Measurements from ENCODE around the gene COPE.

The COPE gene

DNA sequence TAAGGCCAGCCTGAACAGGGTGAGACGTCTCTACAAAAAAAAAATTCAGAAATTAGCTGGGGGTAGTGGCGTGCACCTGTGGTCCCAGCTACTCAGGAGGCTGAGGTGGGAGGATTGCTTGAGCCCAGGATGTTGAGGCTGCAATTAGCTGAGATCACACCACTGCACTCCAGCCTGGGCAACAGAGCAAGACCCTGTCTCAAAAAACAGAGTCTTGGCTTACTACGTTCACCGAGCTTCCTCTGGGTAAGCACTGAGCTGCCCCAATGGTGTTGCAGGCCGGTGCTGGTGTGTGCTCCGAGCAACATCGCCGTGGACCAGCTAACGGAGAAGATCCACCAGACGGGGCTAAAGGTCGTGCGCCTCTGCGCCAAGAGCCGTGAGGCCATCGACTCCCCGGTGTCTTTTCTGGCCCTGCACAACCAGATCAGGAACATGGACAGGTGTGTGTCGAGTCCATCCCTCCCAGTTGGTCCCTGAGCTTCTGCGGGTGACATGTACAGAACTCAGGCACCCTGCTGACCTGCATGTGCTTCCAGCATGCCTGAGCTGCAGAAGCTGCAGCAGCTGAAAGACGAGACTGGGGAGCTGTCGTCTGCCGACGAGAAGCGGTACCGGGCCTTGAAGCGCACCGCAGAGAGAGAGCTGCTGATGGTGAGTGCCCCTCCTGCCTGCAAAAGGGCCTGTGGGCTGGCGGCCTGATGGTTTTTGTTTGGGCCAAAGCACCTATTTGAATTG, 63.4 kb downstream of the COPE start:
- Histone ChIP-seq H3K9ac (ENCODE audit: low read depth, low read length) (no peak overlapping the region), H3K4me1 (ENCODE audit: insufficient read depth, low read length) (no peaks in the 10 kb centered on the region; the same call in 1 of the 2 replicates), H3K36me3 (ENCODE audit: insufficient read depth, low read length) (peaks cover 36% of the 10 kb centered on the region), H3K9me3 (ENCODE audit: control insufficient read depth, insufficient read depth, low read length) (no peaks in the 10 kb centered on the region)

DNA sequence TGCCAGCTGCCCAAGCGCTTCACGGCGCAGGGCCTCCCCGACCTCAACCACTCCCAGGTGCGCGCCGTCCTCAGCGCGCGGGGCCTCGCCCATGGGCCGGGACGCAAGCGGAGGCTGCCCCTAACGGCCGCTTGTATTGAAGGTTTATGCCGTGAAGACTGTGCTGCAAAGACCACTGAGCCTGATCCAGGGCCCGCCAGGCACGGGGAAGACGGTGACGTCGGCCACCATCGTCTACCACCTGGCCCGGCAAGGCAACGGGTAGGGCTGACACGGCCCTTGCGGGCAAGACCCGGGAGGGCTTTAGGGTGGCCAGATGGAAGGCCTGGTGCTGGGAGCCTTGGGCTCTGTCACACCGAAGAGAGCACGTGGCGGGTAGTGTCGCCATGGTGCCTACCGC, 64.2 kb downstream of the COPE start:
- Histone ChIP-seq H3K9me3 (ENCODE audit: control insufficient read depth, insufficient read depth, low read length) (no peaks in the 10 kb centered on the region), H3K4me1 (ENCODE audit: insufficient read depth, low read length) (no peaks in the 10 kb centered on the region; the same call in 1 of the 2 replicates), H3K9ac (ENCODE audit: low read depth, low read length) (no peak overlapping the region), H3K36me3 (ENCODE audit: insufficient read depth, low read length) (peaks cover 30% of the 10 kb centered on the region)

DNA sequence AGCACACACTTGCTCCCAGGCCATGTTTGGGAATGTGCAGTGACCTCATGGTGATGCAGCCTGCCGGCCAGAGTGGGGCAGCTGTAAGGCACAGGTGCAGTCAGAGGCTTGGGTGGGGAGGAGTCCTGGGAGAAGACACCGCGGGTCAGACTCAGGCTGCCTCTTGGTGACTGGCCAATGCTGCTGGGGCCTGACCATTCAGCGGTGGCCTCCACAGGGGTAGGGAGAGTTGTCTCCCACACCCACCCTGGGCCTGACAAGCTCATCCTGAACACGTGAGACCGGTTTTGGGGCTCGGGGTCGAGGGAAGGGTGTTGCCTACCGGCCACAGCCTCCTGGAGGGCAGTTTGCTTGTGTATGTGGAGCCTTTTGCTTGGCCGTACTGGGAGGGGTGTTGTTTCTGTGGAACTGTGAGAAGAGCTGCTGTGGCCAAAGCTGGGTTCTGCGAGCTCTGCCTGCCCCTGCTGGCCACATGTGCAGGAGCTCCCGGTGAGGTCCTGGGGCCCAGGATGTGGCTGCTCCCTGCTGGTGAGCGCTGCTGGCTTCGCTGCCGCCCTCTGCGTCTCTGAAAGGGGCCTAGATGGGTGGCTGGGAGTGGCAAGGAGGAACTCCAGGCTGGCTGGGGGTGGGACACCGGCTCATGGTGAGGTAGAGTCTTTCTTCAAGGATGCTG, 65.3 kb downstream of the COPE start:
- H3K9me3 ChIP-seq (ENCODE audit: control insufficient read depth, insufficient read depth, low read length): no peaks in the 10 kb centered on the region
- no peaks in the 10 kb centered on the region; the same call in 1 of the 2 replicates for H3K4me1 ChIP-seq (ENCODE audit: insufficient read depth, low read length)
- H3K9ac ChIP-seq (ENCODE audit: low read depth, low read length): no peak overlapping the region
- H3K36me3 ChIP-seq (ENCODE audit: insufficient read depth, low read length): peaks cover 32% of the 10 kb centered on the region

DNA sequence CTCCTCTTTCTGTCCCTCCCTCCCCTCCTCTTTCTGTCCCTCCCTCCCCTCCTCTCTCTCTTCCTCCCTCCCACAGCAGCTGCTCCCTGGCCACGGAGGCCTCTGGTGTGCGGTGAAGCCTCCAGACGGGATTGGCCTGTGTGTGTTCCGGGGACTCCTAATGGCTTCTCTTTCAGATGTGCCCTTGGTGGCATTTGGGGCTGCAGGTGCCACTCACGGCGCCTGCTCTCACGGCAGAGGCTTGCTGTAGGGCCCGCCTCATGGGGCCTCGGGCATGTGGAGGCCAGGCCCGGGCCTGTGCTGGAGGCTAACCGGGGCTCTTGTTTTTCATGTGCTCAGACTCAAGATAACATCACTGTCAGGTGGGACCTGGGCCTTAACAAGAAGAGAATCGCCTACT, 66.5 kb downstream of the COPE start:
- H3K4me1 ChIP-seq (ENCODE audit: insufficient read depth, low read length): no peaks in the 10 kb centered on the region; the same call in 1 of the 2 replicates
- H3K9me3 ChIP-seq (ENCODE audit: control insufficient read depth, insufficient read depth, low read length): no peaks in the 10 kb centered on the region
- H3K9ac ChIP-seq (ENCODE audit: low read depth, low read length): no peak overlapping the region
- H3K36me3 ChIP-seq (ENCODE audit: insufficient read depth, low read length): peaks cover 33% of the 10 kb centered on the region

DNA sequence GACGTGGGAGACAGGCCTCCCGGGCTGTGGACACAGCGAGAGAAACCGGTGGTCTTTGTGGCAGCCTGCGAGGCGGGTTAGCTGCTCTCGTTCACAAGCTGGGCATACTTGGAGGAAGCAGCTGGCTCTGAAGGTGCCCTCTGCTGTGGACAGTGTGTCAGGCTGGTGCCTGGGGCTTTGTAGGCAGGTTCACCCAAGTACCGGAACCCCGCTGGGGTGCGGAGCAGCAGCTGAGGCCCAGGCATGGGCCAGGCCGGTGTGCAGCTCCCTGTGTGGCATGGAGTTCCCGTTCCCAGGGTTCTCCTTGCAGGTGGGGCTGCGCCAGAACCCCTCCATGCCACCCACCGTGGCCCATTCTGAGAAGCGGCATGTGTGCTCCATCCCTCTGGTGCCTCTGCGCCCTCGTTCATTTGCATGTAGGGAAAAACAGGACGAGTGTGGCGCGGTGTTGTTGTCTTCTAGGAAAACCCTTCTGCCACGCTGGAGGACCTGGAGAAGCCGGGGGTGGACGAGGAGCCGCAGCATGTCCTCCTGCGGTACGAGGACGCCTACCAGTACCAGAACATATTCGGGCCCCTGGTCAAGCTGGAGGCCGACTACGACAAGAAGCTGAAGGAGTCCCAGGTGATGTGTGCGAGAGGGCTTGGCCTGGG, 67.4 kb downstream of the COPE start:
- no peaks in the 10 kb centered on the region for H3K9me3 ChIP-seq (ENCODE audit: control insufficient read depth, insufficient read depth, low read length)
- H3K4me1 ChIP-seq (ENCODE audit: insufficient read depth, low read length): no peaks in the 10 kb centered on the region; the same call in 1 of the 2 replicates
- H3K36me3 ChIP-seq (ENCODE audit: insufficient read depth, low read length): peaks cover 26% of the 10 kb centered on the region
- H3K9ac ChIP-seq (ENCODE audit: low read depth, low read length): no peak overlapping the region

DNA sequence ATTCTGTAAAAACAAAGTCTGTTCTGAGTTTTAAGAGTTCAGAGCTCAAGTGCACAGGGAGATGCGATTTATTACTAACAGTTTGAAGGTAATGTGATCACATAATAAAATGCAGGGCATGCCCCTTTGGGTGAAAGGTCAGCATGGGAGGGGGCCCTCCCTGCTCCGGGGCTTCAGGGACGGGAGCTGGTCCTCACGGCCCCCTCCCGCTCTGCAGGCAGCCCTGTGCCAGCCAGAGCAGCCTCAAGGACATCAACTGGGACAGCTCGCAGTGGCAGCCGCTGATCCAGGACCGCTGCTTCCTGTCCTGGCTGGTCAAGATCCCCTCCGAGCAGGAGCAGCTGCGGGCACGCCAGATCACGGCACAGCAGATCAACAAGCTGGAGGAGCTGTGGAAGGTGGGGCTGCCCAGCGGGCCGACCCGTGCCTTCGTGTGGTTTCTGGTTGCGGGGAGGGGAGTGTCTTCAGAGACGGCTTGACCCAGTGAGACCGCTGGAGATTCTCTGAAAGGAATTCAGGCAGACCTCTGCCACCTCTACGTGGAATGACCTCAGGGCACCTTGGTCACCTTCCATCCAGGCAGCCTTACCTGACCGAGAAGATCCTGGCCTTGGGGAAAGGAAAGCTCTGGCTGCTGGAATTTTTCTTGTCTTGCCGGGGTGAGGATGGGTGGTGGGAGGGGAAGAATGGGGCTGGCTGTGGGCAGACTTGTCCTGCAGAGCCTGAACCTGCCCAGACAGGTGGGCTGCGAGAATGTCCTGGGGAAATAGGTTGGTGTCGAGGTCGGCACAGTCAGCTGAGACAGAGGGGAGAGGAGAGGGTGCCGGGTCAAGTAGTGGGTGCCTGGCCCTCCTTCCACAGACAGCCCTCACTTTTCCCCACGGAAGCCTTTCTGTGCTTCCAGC, 68.5 kb downstream of the COPE start:
- peaks cover 26% of the 10 kb centered on the region for H3K36me3 ChIP-seq (ENCODE audit: insufficient read depth, low read length)
- no peak overlapping the region for H3K9ac ChIP-seq (ENCODE audit: low read depth, low read length)
- no peaks in the 10 kb centered on the region for H3K4me1 ChIP-seq (ENCODE audit: insufficient read depth, low read length)
- H3K9me3 ChIP-seq (ENCODE audit: control insufficient read depth, insufficient read depth, low read length): no peaks in the 10 kb centered on the region

DNA sequence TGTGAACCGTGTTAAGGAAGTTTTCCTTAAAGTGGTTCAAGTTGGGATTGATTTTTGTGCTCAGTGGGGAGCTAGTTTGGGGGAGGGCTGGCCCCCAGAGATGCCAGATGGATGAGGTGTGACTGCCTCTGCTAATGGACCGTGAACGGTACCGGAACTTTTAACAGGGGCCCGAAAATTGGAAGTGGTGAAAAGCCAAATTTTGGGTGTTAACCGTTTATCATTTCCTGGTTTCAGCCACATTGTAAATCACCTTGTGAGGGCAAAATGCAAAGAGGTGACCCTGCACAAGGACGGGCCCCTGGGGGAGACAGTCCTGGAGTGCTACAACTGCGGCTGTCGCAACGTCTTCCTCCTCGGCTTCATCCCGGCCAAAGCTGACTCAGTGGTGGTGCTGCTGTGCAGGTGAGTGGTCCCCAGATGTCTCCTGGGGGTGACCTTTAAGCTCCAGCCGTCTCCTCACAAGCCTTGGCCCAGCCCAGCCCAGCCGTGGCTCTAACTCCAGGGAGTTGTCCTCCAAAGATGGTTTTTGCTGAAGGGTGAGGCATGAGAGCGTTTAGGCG, 69.3 kb downstream of the COPE start:
- Histone ChIP-seq H3K9ac (ENCODE audit: low read depth, low read length) (no peak overlapping the region), H3K9me3 (ENCODE audit: control insufficient read depth, insufficient read depth, low read length) (no peaks in the 10 kb centered on the region), H3K36me3 (ENCODE audit: insufficient read depth, low read length) (peaks cover 26% of the 10 kb centered on the region), H3K4me1 (ENCODE audit: insufficient read depth, low read length) (no peaks in the 10 kb centered on the region)
